GM18951 (cell line): ENCODE results near the gene LRRC51.

Source experiments
- POLR2A ChIP-seq: IDR thresholded peaks from 4 replicates; pipeline ENCODE4 v1.6.1; 2011; ENCODE audit warnings: mild to moderate bottlenecking; ENCODE audit not compliant: insufficient read length, insufficient read depth; ENCODE audit errors: extremely low read depth
- in situ Hi-C: fragments of 300-500 bp; cut with MboI; formaldehyde crosslinking; loops from one replicate; pipeline ENCODE4 v1.12.0; 2022; ENCODE audit warnings: low sequenced_read_pairs, mixed read lengths, inconsistent platforms; ENCODE audit not compliant: unreplicated experiment

The LRRC51 gene

DNA sequence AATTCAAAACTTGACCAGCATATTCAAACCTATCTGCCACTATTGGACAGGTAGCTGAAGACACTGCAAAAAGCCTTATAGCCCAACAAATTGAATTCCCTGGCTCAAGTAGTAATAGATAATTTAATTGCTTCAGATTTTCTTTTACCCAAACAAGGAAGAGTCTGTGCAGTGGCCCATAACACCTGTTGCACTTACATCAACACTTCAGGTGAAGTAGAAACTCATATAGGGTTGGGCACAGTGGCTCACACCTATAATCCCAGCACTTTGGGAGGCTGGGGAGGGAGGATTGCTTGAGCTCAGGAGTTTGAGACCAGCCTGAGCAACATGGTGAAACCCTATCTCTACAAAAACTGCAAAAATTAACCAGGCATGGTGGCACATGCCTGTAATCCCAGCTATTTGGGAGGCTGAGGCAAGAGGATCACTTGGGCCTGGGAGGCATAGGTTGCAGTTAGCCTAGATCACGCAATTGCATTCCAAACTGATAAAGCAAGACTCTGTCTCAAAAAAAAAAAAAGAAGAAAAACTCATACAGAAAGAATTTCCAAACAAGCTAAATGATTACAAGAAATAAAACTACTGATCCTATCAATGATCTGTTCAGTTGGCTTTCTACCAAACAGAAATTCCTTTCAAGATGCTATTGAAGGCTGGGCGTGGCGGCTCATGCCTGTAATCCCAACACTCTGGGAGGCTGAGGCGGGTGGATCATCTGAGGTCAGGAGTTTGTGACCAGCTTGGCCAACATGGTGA, 64.3 kb downstream of the LRRC51 start:
- in situ Hi-C loops, result no loop called here
- TF ChIP-seq POLR2A, result no peak
